HL-60 (cell line): ENCODE measurements around the gene TDRKH.

Experiments
- DNase-seq, 2 experiments: peaks; one replicate each; pipeline ENCODE4 v3.0.0-alpha.2; 2010 to 2020; ENCODE audit warnings: low read depth in 1 of 2, low spot score in 1 of 2
- H3K27ac ChIP-seq: fragments of 250-450 bp; sonication (Bioruptor Pico); replicated peaks from 2 replicates; pipeline ENCODE4 v1.5.1; 2020; ENCODE audit warnings: mild to moderate bottlenecking, moderate library complexity
- H3K27me3 ChIP-seq: fragments of 250-450 bp; sonication (Bioruptor Pico); 2 replicates; pipeline ENCODE4 v1.5.1; 2021; ENCODE audit warnings: mild to moderate bottlenecking, moderate library complexity; ENCODE audit not compliant: insufficient read depth, poor library complexity, severe bottlenecking
- H3K4me3 ChIP-seq: replicated peaks from 2 replicates; pipeline ENCODE4 v1.5.1; 2011; ENCODE audit warnings: mild to moderate bottlenecking, control low read depth, low read length; ENCODE audit not compliant: insufficient read depth
- CTCF ChIP-seq: IDR thresholded peaks from one replicate; pipeline ENCODE4 v1.5.1; 2011; ENCODE audit warnings: low read length, control low read depth, inconsistent platforms; ENCODE audit not compliant: insufficient read depth
- GABPA ChIP-seq: IDR thresholded peaks from 2 replicates; pipeline ENCODE4 v1.6.1; 2012; ENCODE audit warnings: low read depth
- POLR2AphosphoS5 ChIP-seq: IDR thresholded peaks from 2 replicates; pipeline ENCODE4 v1.6.1; 2012; ENCODE audit warnings: low read depth
- REST ChIP-seq: IDR thresholded peaks from 2 replicates; pipeline ENCODE4 v1.6.1; 2012; ENCODE audit warnings: low read depth; ENCODE audit not compliant: insufficient replicate concordance
- SPI1 ChIP-seq: IDR thresholded peaks from 2 replicates; pipeline ENCODE4 v1.6.1; 2012; ENCODE audit warnings: low read depth, mild to moderate bottlenecking, borderline replicate concordance

TDRKH gene

DNA sequence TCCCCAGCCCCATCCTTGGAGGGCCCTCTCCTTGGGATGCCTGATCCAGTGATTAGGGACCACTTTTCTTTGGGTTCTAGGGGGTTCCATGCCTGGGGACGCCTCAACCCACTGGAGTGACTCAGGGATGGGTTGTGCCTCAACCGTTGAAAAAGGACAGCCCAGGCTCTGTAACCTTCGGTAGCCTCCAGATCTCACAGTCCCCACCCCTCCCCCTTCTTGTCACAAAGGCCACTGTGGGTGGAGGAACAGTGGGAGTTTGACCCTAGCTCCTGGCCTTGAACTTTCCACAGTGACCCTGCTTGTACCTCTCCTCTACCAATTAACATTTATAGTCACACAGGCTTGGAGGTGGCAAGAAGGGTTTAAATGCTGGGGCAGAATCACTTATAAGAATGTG is 43.9 kb upstream of the TDRKH start:
- Histone ChIP-seq H3K4me3 (no peak overlapping the region), H3K27ac (no peak overlapping the region), H3K27me3 (peaks cover 15% of the 10 kb centered on the region)
- DNase-seq: no peak
- no peak for TF ChIP-seq CTCF
- TF ChIP-seq SPI1: no peak
- TF ChIP-seq GABPA: no peak
- TF ChIP-seq REST: no peak
- TF ChIP-seq POLR2AphosphoS5: no peak

- TF ChIP-seq REST (no peak), CTCF (no peak), GABPA (no peak), POLR2AphosphoS5 (no peak), SPI1 (no peak)
- Histone ChIP-seq H3K27ac (no peak overlapping the region), H3K27me3 (peaks cover 9% of the 10 kb centered on the region), H3K4me3 (no peak overlapping the region)
- no peak for DNase-seq
These were observed 43.0 kb upstream of the TDRKH start for GRCh38 chr1:151833172-151833900.

DNA sequence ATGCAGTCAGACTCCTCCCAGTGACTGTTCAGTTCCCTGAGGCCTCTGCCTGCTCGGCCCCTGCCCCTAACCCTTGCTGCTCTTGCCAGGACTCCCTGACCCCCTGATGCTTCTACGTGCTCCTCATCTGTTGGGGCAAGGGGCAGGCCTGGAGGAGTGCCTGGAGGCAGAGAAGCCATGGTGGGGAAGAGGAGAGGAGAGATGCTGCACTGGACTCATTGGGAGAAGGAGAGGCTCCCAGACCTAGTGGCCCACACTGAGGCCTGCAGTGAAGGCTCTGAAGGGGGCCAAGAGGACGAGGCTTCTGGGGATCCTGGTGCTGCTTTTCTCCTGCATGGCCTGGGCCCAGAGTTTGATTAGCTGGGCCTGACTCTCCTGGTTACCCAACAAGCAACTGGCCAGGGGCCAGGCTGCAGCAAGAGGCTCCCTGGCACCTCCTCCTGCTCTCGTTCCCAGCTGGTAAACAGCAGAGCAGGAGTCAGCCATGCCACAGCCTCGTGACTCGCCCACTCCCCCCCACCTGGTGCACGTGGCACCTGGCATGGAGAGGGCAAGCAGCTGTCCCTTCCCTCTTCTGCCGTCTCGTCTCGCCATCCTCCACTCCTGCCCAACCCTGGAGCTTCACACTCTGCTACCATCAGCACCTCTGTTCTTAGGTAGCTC is 42.1 kb upstream of the TDRKH start:
- TF ChIP-seq SPI1 (no peak), POLR2AphosphoS5 (no peak), CTCF (no peak), REST (no peak), GABPA (no peak)
- DNase-seq: no peak
- Histone ChIP-seq H3K27me3 (peaks cover 4% of the 10 kb centered on the region), H3K4me3 (no peak overlapping the region), H3K27ac (no peak overlapping the region)
